GM06990 (cell line): Measurements from ENCODE around the gene DUSP6.

Experiments
- DNase-seq: peaks from one replicate; pipeline ENCODE4 v3.0.0-alpha.2; 2011; ENCODE audit not compliant: insufficient read length; ENCODE audit errors: extremely low read depth
- H3K27me3 ChIP-seq: replicated peaks from 2 replicates; pipeline ENCODE4 v1.6.0; 2011; ENCODE audit warnings: low read length; ENCODE audit not compliant: control insufficient read depth, insufficient read depth
- H3K36me3 ChIP-seq: 2 replicates; pipeline ENCODE4 v1.5.1; 2011; ENCODE audit warnings: low read length; ENCODE audit not compliant: control insufficient read depth, insufficient read depth
- H3K4me3 ChIP-seq: replicated peaks from 2 replicates; pipeline ENCODE4 v1.5.1; 2011; ENCODE audit warnings: low read depth, mild to moderate bottlenecking, control low read depth, low read length
- CTCF ChIP-seq: IDR thresholded peaks from 2 replicates; pipeline ENCODE4 v1.5.1; 2011; ENCODE audit warnings: low read length, control low read depth, mild to moderate bottlenecking, inconsistent platforms; ENCODE audit not compliant: insufficient read depth, poor library complexity, severe bottlenecking

Gene DUSP6

GRCh38 chr12:89370850-89371249 is 18.5 kb upstream of the DUSP6 start:
- no peaks in the 10 kb centered on the region for H3K36me3 ChIP-seq
- TF ChIP-seq CTCF = no peak
- no peak for DNase-seq
- H3K27me3 ChIP-seq = no peaks in the 10 kb centered on the region; the same call in 1 of the 2 replicates
- no peak overlapping the region for H3K4me3 ChIP-seq

- DNase-seq = no peak
- no peaks in the 10 kb centered on the region for H3K36me3 ChIP-seq
- H3K4me3 ChIP-seq = no peak overlapping the region
- no peak for TF ChIP-seq CTCF
- H3K27me3 ChIP-seq = no peaks in the 10 kb centered on the region; the same call in 1 of the 2 replicates
These were observed 18.1 kb upstream of the DUSP6 start for GRCh38 chr12:89370421-89370831.

GRCh38 chr12:89369166-89369565 is 16.9 kb upstream of the DUSP6 start:
- no peak for DNase-seq
- no peaks in the 10 kb centered on the region for H3K36me3 ChIP-seq
- no peaks in the 10 kb centered on the region; the same call in 1 of the 2 replicates for H3K27me3 ChIP-seq
- no peak for TF ChIP-seq CTCF
- no peak overlapping the region for H3K4me3 ChIP-seq

- H3K4me3 ChIP-seq = no peak overlapping the region
- H3K27me3 ChIP-seq = no peaks in the 10 kb centered on the region; the same call in 1 of the 2 replicates
- H3K36me3 ChIP-seq = no peaks in the 10 kb centered on the region
- no peak for TF ChIP-seq CTCF
- DNase-seq = no peak
These were observed 16.1 kb upstream of the DUSP6 start for GRCh38 chr12:89368391-89368790.

GRCh38 chr12:89366676-89367364 is 14.5 kb upstream of the DUSP6 start:
- DNase-seq = no peak
- TF ChIP-seq CTCF = no peak
- H3K27me3 ChIP-seq = no peaks in the 10 kb centered on the region; the same call in 1 of the 2 replicates
- H3K36me3 ChIP-seq = no peaks in the 10 kb centered on the region
- no peak overlapping the region for H3K4me3 ChIP-seq
